ENCODE results near the gene AGPAT1.

Gene AGPAT1

DNA sequence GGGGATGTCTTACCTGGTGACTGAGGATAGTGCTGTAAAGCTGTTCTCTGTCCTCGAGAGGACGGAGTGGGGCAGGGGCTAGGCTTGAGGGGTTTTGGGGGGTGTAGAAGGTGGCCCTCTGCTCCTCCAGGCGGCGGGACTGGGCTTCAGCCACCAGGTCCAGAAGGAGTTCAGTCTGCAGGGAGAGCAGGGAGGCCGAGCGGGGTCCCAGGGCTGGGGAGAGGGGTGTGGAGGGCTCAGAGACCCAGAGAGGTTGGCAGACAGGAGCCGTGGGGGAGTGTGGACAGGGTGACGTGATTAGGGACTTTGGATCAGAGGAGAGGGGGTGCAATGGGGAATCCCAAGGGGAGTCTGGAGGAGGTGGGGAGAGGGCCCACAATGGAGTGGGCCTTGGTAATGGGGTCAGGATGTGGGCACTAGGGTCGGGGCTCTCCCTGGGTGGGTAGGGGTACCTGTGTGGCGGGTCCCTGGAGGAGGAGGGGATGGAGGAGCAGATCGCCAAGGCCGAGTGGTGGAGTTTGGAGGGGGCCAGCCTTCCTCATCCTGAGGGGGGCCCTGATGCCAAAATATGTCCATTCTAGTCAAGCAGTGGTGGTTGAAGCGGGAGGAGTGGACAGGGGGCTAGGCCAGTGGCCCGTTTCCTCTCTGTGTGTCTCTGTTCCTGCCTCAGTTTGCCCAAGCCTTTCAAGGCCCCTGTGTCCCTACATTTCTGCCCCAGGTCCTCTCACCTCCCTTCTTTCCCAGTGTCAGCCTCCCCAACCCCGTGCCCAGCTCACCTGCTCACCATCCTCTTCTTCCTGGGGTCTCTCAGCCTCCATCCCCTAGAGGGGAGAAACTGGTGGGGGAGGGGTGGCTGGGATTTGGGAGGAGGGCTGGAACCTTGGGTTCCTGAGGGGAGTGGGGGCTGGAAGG lies 16.1 kb upstream of the AGPAT1 start:
- no peak for TF ChIP-seq CTCF (IDR thresholded peaks at IDR 0.05; ENCODE audit: insufficient read depth, low read length, missing control alignments)
- no peak overlapping the region for H3K4me3 ChIP-seq (ENCODE audit: low read depth, low read length)
- CTCF ChIA-PET = interaction anchor here (0.9 to 4.4 kb wide), 6 partner anchors 15 to 143 kb away, joined by 3 to 62 read pairs (median 4); partner anchors contain the start of gene AGPAT1
- POLR2A ChIA-PET = no interaction called here
- no peak for DNase-seq (ENCODE audit: low read depth, low spot score)

DNA sequence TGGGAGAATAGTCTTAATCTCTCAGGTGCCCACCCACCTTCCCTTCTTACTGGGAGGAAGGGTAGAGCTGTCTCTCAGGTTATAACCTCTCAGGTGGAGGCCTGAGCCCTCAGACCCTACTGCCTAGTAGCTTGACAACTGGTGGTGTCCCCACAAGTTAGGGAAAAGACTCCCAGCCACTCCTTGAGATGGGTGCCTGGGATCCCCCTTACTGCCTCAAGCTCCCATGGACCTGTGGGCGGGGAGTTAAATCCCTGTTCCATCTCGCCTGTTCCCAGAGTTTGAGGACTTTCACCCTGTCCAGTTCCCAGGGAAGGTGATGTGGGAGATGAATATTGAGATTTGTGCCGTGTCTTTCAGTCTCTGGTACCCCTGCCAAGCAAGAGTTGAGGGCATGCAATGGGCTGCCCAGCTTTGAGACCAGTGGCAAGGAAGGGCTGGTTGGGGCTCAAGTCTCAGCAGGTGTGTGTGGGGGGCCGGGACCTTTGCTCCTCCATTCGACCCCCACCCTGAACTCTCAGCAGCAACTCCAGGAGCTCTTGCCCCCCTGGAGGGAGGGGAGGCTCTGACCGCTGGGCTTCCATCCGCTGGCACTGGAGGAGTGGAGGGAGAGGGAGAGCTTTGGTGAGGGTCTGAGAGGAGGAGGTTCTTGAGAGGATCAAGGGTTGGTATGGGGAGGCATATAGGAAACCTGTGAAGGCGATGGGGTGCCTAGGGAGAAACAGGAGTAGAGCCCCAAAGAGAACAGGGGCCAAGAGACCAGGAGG lies 15.2 kb upstream of the AGPAT1 start:
- CTCF ChIA-PET = interaction anchor here (0.7 to 1.6 kb wide), 4 partner anchors 12 to 130 kb away, joined by 3 to 8 read pairs (median 3); no protein-coding TSS in a partner anchor
- H3K4me3 ChIP-seq (ENCODE audit: low read depth, low read length) = peak overlapping the region; percentile 77
- no peak for TF ChIP-seq CTCF (IDR thresholded peaks at IDR 0.05; ENCODE audit: insufficient read depth, low read length, missing control alignments)
- no peak for DNase-seq (ENCODE audit: low read depth, low spot score)
- POLR2A ChIA-PET = interaction anchor here (0.6 kb wide), 1 partner anchor 76 kb away, joined by 4 read pairs; no protein-coding TSS in a partner anchor

- peak; percentile 67 for DNase-seq (ENCODE audit: low read depth, low spot score)
- peak within 1 kb of the TSS; percentile 77 for H3K4me3 ChIP-seq (ENCODE audit: low read depth, low read length)
- ChIA-PET POLR2A (interaction anchor here (0.6 kb wide), 1 partner anchor 75 kb away, joined by 4 read pairs; no protein-coding TSS in a partner anchor), CTCF (interaction anchor here (0.7 to 1.8 kb wide), 4 partner anchors 11 to 72 kb away, joined by 3 to 8 read pairs (median 4); no protein-coding TSS in a partner anchor)
- TF ChIP-seq CTCF (IDR thresholded peaks at IDR 0.05; ENCODE audit: insufficient read depth, low read length, missing control alignments) = no peak
Observed at GRCh38 chr6:32190054-32190851, 14.4 kb upstream of the AGPAT1 start, which contains the start of gene PBX2. Gene PBX2, minus strand, starts transcription at chr6:32190202. Its CDS starts 287 bp downstream, at chr6:32189915.

DNA sequence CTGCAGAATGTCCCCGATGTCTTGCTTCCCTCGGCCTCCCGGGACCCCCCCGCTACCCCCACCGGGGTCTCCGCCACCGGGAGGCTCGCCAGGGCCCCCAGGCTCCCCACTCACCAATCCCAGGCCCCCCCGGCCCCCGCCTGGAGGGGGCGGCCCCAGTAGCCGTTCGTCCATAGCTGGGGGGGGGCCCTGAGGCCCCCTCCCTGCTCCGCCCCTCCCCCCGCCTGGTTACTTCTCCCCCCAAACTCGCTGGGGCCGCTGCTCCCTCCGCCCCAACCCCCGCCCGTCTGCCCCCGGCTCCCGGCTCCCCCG lies 13.8 kb upstream of the AGPAT1 start:
- CTCF ChIA-PET = interaction anchor here (1.8 to 2.6 kb wide), 2 partner anchors 13 to 71 kb away, joined by 5 to 8 read pairs; no protein-coding TSS in a partner anchor
- TF ChIP-seq CTCF (IDR thresholded peaks at IDR 0.05; ENCODE audit: insufficient read depth, low read length, missing control alignments) = no peak
- peak overlapping the region; percentile 77 for H3K4me3 ChIP-seq (ENCODE audit: low read depth, low read length)
- DNase-seq (ENCODE audit: low read depth, low spot score) = no peak
- POLR2A ChIA-PET = no interaction called here

GRCh38 chr6:32189069-32189741 lies 13.3 kb upstream of the AGPAT1 start:
- no peak for TF ChIP-seq CTCF (IDR thresholded peaks at IDR 0.05; ENCODE audit: insufficient read depth, low read length, missing control alignments)
- CTCF ChIA-PET = interaction anchor here (1.5 to 2.6 kb wide), 3 partner anchors 13 to 72 kb away, joined by 5 to 8 read pairs (median 5); no protein-coding TSS in a partner anchor
- POLR2A ChIA-PET = no interaction called here
- H3K4me3 ChIP-seq (ENCODE audit: low read depth, low read length) = peak overlapping the region; percentile 77
- DNase-seq (ENCODE audit: low read depth, low spot score) = no peak

Data from AG04449 (cell line).